ENCODE results near the gene SF3A2.

DNA sequence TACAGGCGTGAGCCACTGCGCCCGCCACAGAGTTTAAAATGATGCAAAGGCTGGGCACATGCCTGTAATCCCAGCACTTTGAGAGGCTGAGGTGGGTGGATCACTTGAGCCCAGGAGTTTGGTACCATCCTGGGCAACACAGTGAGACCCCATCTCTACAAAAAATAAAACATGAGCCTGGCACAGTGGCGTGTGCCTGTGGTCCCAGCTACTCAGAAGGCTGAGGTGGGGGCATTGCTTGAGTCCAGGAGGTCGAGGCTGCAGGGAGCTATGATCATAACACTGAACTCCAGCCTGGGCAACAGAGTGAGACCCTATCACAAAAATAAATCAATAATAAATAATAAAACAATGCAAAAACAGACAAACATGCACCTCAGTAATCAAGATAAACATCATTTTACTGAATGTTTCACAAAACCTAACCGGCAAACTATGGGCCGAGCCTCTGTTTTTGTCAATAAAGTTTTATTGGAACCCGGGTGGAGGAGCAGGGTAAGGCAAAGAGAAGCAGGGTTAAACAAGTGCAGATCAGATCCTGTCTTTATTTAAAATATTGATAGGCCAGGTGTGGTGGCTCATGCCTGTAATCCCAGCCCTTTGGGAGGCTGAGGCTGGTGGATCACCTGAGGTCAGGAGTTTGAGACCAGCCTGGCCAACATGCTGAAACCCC, 47.3 kb downstream of the SF3A2 start:
- no peak for TF ChIP-seq CTCF (conservative IDR thresholded peaks at IDR 0.05; ENCODE audit: low read depth in 2 of 2)
- TF ChIP-seq, protein P1, sequence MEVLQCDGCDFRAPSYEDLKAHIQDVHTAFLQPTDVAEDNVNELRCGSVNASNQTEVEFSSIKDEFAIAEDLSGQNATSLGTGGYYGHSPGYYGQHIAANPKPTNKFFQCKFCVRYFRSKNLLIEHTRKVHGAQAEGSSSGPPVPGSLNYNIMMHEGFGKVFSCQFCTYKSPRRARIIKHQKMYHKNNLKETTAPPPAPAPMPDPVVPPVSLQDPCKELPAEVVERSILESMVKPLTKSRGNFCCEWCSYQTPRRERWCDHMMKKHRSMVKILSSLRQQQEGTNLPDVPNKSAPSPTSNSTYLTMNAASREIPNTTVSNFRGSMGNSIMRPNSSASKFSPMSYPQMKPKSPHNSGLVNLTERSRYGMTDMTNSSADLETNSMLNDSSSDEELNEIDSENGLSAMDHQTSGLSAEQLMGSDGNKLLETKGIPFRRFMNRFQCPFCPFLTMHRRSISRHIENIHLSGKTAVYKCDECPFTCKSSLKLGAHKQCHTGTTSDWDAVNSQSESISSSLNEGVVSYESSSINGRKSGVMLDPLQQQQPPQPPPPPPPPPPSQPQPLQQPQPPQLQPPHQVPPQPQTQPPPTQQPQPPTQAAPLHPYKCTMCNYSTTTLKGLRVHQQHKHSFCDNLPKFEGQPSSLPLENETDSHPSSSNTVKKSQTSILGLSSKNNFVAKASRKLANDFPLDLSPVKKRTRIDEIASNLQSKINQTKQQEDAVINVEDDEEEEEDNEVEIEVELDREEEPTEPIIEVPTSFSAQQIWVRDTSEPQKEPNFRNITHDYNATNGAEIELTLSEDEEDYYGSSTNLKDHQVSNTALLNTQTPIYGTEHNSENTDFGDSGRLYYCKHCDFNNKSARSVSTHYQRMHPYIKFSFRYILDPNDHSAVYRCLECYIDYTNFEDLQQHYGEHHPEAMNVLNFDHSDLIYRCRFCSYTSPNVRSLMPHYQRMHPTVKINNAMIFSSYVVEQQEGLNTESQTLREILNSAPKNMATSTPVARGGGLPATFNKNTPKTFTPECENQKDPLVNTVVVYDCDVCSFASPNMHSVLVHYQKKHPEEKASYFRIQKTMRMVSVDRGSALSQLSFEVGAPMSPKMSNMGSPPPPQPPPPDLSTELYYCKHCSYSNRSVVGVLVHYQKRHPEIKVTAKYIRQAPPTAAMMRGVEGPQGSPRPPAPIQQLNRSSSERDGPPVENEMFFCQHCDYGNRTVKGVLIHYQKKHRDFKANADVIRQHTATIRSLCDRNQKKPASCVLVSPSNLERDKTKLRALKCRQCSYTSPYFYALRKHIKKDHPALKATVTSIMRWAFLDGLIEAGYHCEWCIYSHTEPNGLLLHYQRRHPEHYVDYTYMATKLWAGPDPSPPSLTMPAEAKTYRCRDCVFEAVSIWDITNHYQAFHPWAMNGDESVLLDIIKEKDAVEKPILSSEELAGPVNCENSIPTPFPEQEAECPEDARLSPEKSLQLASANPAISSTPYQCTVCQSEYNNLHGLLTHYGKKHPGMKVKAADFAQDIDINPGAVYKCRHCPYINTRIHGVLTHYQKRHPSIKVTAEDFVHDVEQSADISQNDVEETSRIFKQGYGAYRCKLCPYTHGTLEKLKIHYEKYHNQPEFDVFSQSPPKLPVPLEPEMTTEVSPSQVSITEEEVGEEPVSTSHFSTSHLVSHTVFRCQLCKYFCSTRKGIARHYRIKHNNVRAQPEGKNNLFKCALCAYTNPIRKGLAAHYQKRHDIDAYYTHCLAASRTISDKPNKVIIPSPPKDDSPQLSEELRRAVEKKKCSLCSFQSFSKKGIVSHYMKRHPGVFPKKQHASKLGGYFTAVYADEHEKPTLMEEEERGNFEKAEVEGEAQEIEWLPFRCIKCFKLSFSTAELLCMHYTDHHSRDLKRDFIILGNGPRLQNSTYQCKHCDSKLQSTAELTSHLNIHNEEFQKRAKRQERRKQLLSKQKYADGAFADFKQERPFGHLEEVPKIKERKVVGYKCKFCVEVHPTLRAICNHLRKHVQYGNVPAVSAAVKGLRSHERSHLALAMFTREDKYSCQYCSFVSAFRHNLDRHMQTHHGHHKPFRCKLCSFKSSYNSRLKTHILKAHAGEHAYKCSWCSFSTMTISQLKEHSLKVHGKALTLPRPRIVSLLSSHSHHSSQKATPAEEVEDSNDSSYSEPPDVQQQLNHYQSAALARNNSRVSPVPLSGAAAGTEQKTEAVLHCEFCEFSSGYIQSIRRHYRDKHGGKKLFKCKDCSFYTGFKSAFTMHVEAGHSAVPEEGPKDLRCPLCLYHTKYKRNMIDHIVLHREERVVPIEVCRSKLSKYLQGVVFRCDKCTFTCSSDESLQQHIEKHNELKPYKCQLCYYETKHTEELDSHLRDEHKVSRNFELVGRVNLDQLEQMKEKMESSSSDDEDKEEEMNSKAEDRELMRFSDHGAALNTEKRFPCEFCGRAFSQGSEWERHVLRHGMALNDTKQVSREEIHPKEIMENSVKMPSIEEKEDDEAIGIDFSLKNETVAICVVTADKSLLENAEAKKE (CRISPR knock-in tag; IDR thresholded peaks at IDR 0.05), result no peak
- no peak for TF ChIP-seq EZH2phosphoT487 (IDR thresholded peaks at IDR 0.05; ENCODE audit: unreplicated experiment)
- no peak for TF ChIP-seq REST (IDR thresholded peaks at IDR 0.05; ENCODE audit: unreplicated experiment)
- no peak for TF ChIP-seq POLR2AphosphoS5 (IDR thresholded peaks at IDR 0.05; ENCODE audit: low read depth)
- no peak for TF ChIP-seq CREB1 (CRISPR knock-in tag; IDR thresholded peaks at IDR 0.05; ENCODE audit: low read depth)
- TF ChIP-seq EZH2 (IDR thresholded peaks at IDR 0.05; ENCODE audit: low read depth, unreplicated experiment), result no peak
- TF ChIP-seq JUNB (IDR thresholded peaks at IDR 0.05; ENCODE audit: unreplicated experiment), result no peak
- no peak for TF ChIP-seq ETS1 (IDR thresholded peaks at IDR 0.05)

Data from GM23338 (cell line).